GM18907 (cell line): Measurements from ENCODE around the gene TRPM8.

Experiments used
- ATAC-seq: cut with Tn5 transposase; IDR thresholded peaks from one replicate; pipeline ENCODE4 v1.9.1; 2021; ENCODE audit warnings: mild to moderate bottlenecking, moderate library complexity; ENCODE audit not compliant: unreplicated experiment

TRPM8 gene

GRCh38 chr2:233996461-233996860, 79.3 kb downstream of the TRPM8 start:
- no peak for ATAC-seq

GRCh38 chr2:233997707-233998106, 80.5 kb downstream of the TRPM8 start:
- no peak for ATAC-seq

- ATAC-seq, result no peak
Measured at GRCh38 chr2:233999182-233999581, 82.0 kb downstream of the TRPM8 start.

- no peak for ATAC-seq
Measured at GRCh38 chr2:234001380-234002160, 84.4 kb downstream of the TRPM8 start.

GRCh38 chr2:234002281-234002680, 85.1 kb downstream of the TRPM8 start:
- ATAC-seq, result no peak

- ATAC-seq, result no peak
Measured at GRCh38 chr2:234003972-234004617, 86.9 kb downstream of the TRPM8 start.

GRCh38 chr2:234005126-234005525, 88.0 kb downstream of the TRPM8 start:
- no peak for ATAC-seq

- ATAC-seq, result no peak
Measured at GRCh38 chr2:234006501-234006900, 89.3 kb downstream of the TRPM8 start.

GRCh38 chr2:234014427-234014826, 97.3 kb downstream of the TRPM8 start:
- no peak for ATAC-seq

GRCh38 chr2:234015861-234016260, 98.7 kb downstream of the TRPM8 start:
- ATAC-seq, result no peak

GRCh38 chr2:234019896-234020295, 102.7 kb downstream of the TRPM8 start:
- ATAC-seq, result no peak

- ATAC-seq, result no peak
Measured at GRCh38 chr2:234020332-234020731, 103.2 kb downstream of the TRPM8 start.

GRCh38 chr2:234022424-234022823, 105.3 kb downstream of the TRPM8 start:
- ATAC-seq, result no peak

- no peak for ATAC-seq
Measured at GRCh38 chr2:234024304-234024703, 107.1 kb downstream of the TRPM8 start.

- ATAC-seq, result no peak
Measured at GRCh38 chr2:234025466-234025865, 108.3 kb downstream of the TRPM8 start.

GRCh38 chr2:234025891-234026401, 108.8 kb downstream of the TRPM8 start:
- no peak for ATAC-seq

GRCh38 chr2:234026693-234027254, 109.6 kb downstream of the TRPM8 start:
- ATAC-seq, result no peak

GRCh38 chr2:234027641-234028040, 110.5 kb downstream of the TRPM8 start:
- ATAC-seq, result no peak

GRCh38 chr2:234029150-234029733, 112.1 kb downstream of the TRPM8 start:
- no peak for ATAC-seq

GRCh38 chr2:234031207-234031606, 114.0 kb downstream of the TRPM8 start:
- no peak for ATAC-seq

- ATAC-seq, result no peak
Measured at GRCh38 chr2:234032279-234032856, 115.2 kb downstream of the TRPM8 start.
